B cell (primary cell): ENCODE results near the gene CCDC86. TPM values are rescaled to one million over a fixed set of nuclear protein-coding genes. Genes with fewer than 3 reads are reported as not detected.

Experiments used
- ATAC-seq: fragments of 200-7000 bp; cut with Tn5 transposase; one replicate; pipeline ENCODE4 v1.10.0; 2021; ENCODE audit warnings: low read depth, mild to moderate bottlenecking, moderate number of reproducible peaks, moderate library complexity
- CTCF ChIA-PET: fragments of 350-600 bp; sonication (Branson Sonifier 250); formaldehyde crosslinking; loops from one replicate; lab custom pipeline; 2021; ENCODE audit warnings: antibody characterized with exemption, inconsistent platforms; lab: Charles Lee
- POLR2A ChIA-PET: fragments of 350-600 bp; sonication (Branson Sonifier 250); formaldehyde crosslinking; loops from one replicate; lab custom pipeline; 2021; ENCODE audit warnings: antibody characterized with exemption; lab: Charles Lee
- DNase-seq: peaks from one replicate; pipeline ENCODE4 v3.0.0; 2013
- H2AFZ ChIP-seq: 2 replicates; pipeline ENCODE4 v1.6.1; 2012; ENCODE audit warnings: mild to moderate bottlenecking, low read depth, low read length; ENCODE audit not compliant: insufficient read depth, poor library complexity, severe bottlenecking
- H3K27ac ChIP-seq, 2 donors: 1 replicate in 1 of 2; 2 replicates in 1 of 2; pipeline ENCODE4 v1.5.1; 2012 to 2013; ENCODE audit warnings: low read length in 2 of 2, mild to moderate bottlenecking in 2 of 2, moderate library complexity in 1 of 2
- H3K27me3 ChIP-seq, 4 experiments: fragments of 200-600 bp in 1 of 4; sonication (generic) in 1 of 4; replicated peaks in 1 of 4; 1 replicate in 2 of 4; 2 replicates in 2 of 4; pipeline versions ENCODE4 v1.6.1 to v1.7.0; 2013 to 2016; ENCODE audit warnings: low read length in 3 of 4, mild to moderate bottlenecking in 2 of 4, mixed read lengths in 1 of 4, moderate library complexity in 1 of 4; ENCODE audit not compliant: insufficient read depth in 4 of 4, control insufficient read depth in 3 of 4; ENCODE audit errors: control extremely low read depth in 1 of 4
- H3K36me3 ChIP-seq, 2 experiments: replicated peaks in 1 of 2; 1 replicate in 1 of 2; 2 replicates in 1 of 2; pipeline versions ENCODE4 v1.6.1 to v1.7.1; 2013; ENCODE audit warnings: low read length in 1 of 2; ENCODE audit not compliant: insufficient read depth in 2 of 2, control insufficient read depth in 1 of 2; ENCODE audit errors: control extremely low read depth in 1 of 2, extremely low read depth in 1 of 2
- H3K4me1 ChIP-seq, 2 donors: fragments of 200-600 bp in 1 of 2; sonication (generic) in 1 of 2; 1 replicate in 1 of 2; 2 replicates in 1 of 2; pipeline versions ENCODE4 v1.5.1 to v1.6.1; 2013 to 2017; ENCODE audit warnings: low read length in 2 of 2; ENCODE audit not compliant: control insufficient read depth in 2 of 2, insufficient read depth in 2 of 2
- H3K4me2 ChIP-seq: replicated peaks from 2 replicates; pipeline ENCODE3; 2012; ENCODE audit warnings: mild to moderate bottlenecking, low read depth, low read length; ENCODE audit not compliant: poor library complexity, severe bottlenecking
- H3K4me3 ChIP-seq, 5 experiments: fragments of 200-600 bp in 1 of 5; sonication (generic) in 1 of 5; 1 replicate in 3 of 5; 2 replicates in 2 of 5; pipeline versions ENCODE4 v1.5.1 to v1.7.0; 2011 to 2016; ENCODE audit warnings: low read length in 4 of 5, mild to moderate bottlenecking in 4 of 5, low read depth in 2 of 5, control low read depth in 1 of 5, moderate library complexity in 1 of 5; ENCODE audit not compliant: insufficient read depth in 1 of 5; ENCODE audit errors: control extremely low read depth in 1 of 5, extremely low read depth in 1 of 5
- H3K79me2 ChIP-seq: fragments of 200-600 bp; sonication (generic); one replicate; pipeline ENCODE4 v1.6.0; 2016; ENCODE audit warnings: low read length; ENCODE audit not compliant: control insufficient read depth, insufficient read depth
- H3K9ac ChIP-seq: fragments of 200-600 bp; sonication (generic); 2 replicates; pipeline ENCODE4 v1.6.1; 2017; ENCODE audit warnings: mild to moderate bottlenecking, low read length, moderate library complexity
- H3K9me3 ChIP-seq, 3 donors: one replicate each; pipeline versions ENCODE4 v1.6.1 to v1.7.1; 2013; ENCODE audit warnings: low read length in 2 of 3; ENCODE audit not compliant: control insufficient read depth in 2 of 3, insufficient read depth in 1 of 3; ENCODE audit errors: control extremely low read depth in 1 of 3
- H4K20me1 ChIP-seq: 2 replicates; pipeline ENCODE4 v1.6.0; 2012; ENCODE audit warnings: mild to moderate bottlenecking, low read length; ENCODE audit not compliant: insufficient read depth, control insufficient read depth, poor library complexity, severe bottlenecking
- H3K27ac Mint-ChIP-seq: one replicate; pipeline ENCODE4 v1.8.0; 2021; ENCODE audit warnings: mixed read lengths
- H3K27me3 Mint-ChIP-seq: one replicate; pipeline ENCODE4 v1.8.0; 2021; ENCODE audit warnings: mixed read lengths
- H3K4me1 Mint-ChIP-seq: one replicate; pipeline ENCODE4 v1.8.0; 2021; ENCODE audit warnings: mixed read lengths
- H3K4me3 Mint-ChIP-seq: one replicate; pipeline ENCODE4 v1.8.0; 2021; ENCODE audit warnings: mixed read lengths
- H3K9me3 Mint-ChIP-seq: one replicate; pipeline ENCODE4 v1.8.0; 2022; ENCODE audit warnings: mixed read lengths; ENCODE audit not compliant: insufficient read depth
- CTCF ChIP-seq: fragments of 200-600 bp; IDR thresholded peaks from one replicate; pipeline ENCODE4 v1.8.0; 2022; ENCODE audit warnings: antibody characterized with exemption, mild to moderate bottlenecking
- EZH2 ChIP-seq: IDR thresholded peaks from 2 replicates; pipeline ENCODE4 v1.6.1; 2012; ENCODE audit warnings: borderline replicate concordance, low read depth, mild to moderate bottlenecking, moderate library complexity, low read length; ENCODE audit not compliant: insufficient read depth, poor library complexity, severe bottlenecking
- WGBS: methylation state at CpG from one replicate; pipeline ENCODE4 v1.1.5; 2013; ENCODE audit warnings: missing lambda C conversion rate; ENCODE audit not compliant: insufficient coverage; 5-methylcytosine and 5-hydroxymethylcytosine counted together
- intact Hi-C: fragments of 100-400 bp; cut with micrococcal nuclease; formaldehyde crosslinking; loops from one replicate; pipeline ENCODE4 v1.10.0; 2022
- polyA plus RNA-seq: library from polyadenylated mRNA; depleted of rRNA; stranded (reverse); fragments of >200 nt; gene quantifications from 2 replicates; pipeline ENCODE4 v1.2.3, GENCODE V29; 2012
- total RNA-seq, 2 donors: library from RNA; stranded (reverse); fragments of 120-200 nt in 1 of 2; gene quantifications; 1 replicate in 1 of 2; 2 replicates in 1 of 2; pipeline versions ENCODE4 v1.2.3 to v1.2.4, GENCODE V29; 2013 to 2022

CCDC86 gene
- total and polyA plus RNA-seq, 2 donors (not counting 1 experiment from before 2014, with no cell fraction given): 10.5 to 12.4 TPM

DNA sequence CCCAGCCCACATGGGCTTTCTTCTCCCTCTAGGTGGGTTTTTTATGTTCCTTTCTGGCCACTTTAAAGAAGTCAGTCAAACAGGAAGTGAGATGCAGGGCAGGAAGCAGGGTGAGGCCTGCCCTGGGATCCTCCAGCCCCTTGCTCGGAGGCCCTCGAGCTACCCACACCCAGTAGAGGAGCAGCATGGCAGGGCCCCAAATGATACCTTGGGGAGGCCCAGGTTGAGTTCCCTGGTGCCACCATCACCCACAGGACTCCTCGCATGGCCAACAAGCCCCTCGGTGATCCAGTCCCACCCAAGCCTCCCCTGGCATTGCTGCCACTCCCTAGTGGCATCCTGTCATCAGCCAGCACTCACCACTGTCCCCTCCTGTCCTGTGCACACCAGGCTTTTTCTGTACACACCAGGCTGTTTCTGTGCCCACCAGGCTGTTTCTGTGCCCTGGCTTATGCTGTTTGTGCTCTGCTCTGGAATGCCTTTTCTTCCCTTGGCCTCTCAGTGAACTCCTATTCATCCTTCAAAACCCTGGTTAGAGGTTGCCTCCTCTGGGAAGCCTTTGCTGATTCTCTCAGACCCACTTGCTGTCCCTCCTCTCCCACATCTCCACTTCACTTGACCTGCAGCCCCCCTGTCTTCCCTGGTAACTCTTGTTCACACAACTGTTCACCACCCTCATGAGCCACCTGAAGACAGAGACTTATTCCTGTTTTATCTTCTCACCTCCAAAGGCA, 17.0 kb downstream of the CCDC86 start:
- H3K27me3 ChIP-seq: peaks cover 0 to 3% (median 0%) of the 10 kb centered on the region in 4 experiments
- intact Hi-C loops: no loop called here
- TF ChIP-seq CTCF (no peak), EZH2 (no peak)
- ATAC-seq (no peak), DNase-seq (no peak)
- WGBS: 20% methylated on average over 4 of the region's 4 CpGs
- H3K4me2 ChIP-seq: no peak overlapping the region
- H4K20me1 ChIP-seq: no peaks in the 10 kb centered on the region
- Mint-ChIP-seq H3K9me3 (no peaks in the 10 kb centered on the region), H3K4me3 (no peak overlapping the region), H3K27me3 (no peaks in the 10 kb centered on the region), H3K27ac (no peak overlapping the region), H3K4me1 (peaks cover 9% of the 10 kb centered on the region)
- no peak overlapping the region for H2AFZ ChIP-seq
- no peak overlapping the region for H3K9ac ChIP-seq
- CTCF ChIA-PET: no interaction called here
- no peaks in the 10 kb centered on the region for H3K79me2 ChIP-seq
- no peak overlapping the region for H3K27ac ChIP-seq
- H3K4me1 ChIP-seq: peaks cover 4 to 7% of the 10 kb centered on the region in 2 donors
- no peaks in the 10 kb centered on the region for H3K9me3 ChIP-seq
- H3K36me3 ChIP-seq: no peaks in the 10 kb centered on the region
- POLR2A ChIA-PET: no interaction called here
- H3K4me3 ChIP-seq: no peak overlapping the region

- Mint-ChIP-seq H3K9me3 (no peaks in the 10 kb centered on the region), H3K4me3 (no peak overlapping the region), H3K27ac (no peak overlapping the region), H3K27me3 (no peaks in the 10 kb centered on the region), H3K4me1 (peaks cover 9% of the 10 kb centered on the region)
- 81% methylated on average over 10 of the region's 15 CpGs for WGBS
- ChIA-PET POLR2A (no interaction called here), CTCF (no interaction called here)
- no peak overlapping the region for H3K4me3 ChIP-seq
- TF ChIP-seq CTCF (no peak), EZH2 (no peak)
- DNase-seq: no peak
- H3K4me2 ChIP-seq: no peak overlapping the region
- H3K27me3 ChIP-seq: peaks cover 0 to 3% (median 0%) of the 10 kb centered on the region in 4 experiments
- peaks cover 4 to 7% of the 10 kb centered on the region in 2 donors for H3K4me1 ChIP-seq
- ATAC-seq: no peak
- H4K20me1 ChIP-seq: no peaks in the 10 kb centered on the region
- intact Hi-C loops: no loop called here
- H3K27ac ChIP-seq: no peak overlapping the region
- no peak overlapping the region for H3K9ac ChIP-seq
- H3K9me3 ChIP-seq: no peaks in the 10 kb centered on the region
- H3K79me2 ChIP-seq: no peaks in the 10 kb centered on the region
- H3K36me3 ChIP-seq: no peaks in the 10 kb centered on the region
- no peak overlapping the region for H2AFZ ChIP-seq
Measured at GRCh38 chr11:60859616-60860250, 17.8 kb downstream of the CCDC86 start.
